Left lobe of liver (tissue), 2 donors: ENCODE data around the gene KIAA0586. TPM values are rescaled to one million over a fixed set of nuclear protein-coding genes. Genes with fewer than 3 reads are reported as not detected.

Experiments
- ATAC-seq: fragments of 200-7000 bp; cut with Tn5 transposase; one replicate; pipeline ENCODE4 v1.9.1; 2020; ENCODE audit warnings: mild to moderate bottlenecking, moderate library complexity
- DNase-seq: peaks from one replicate; pipeline ENCODE4 v3.0.0-alpha.2; 2020; ENCODE audit warnings: low spot score
- total RNA-seq: library from RNA; stranded (reverse); gene quantifications from one replicate; pipeline ENCODE4 v1.2.1, GENCODE V29; 2021
- donor health status: DM: no; HTN: no; CAD: no; lungs with moderate emphysema.
- donor health status: DM: no; HTN: yes; CAD: no.

Gene KIAA0586
- total RNA-seq, 1 donor from 2014 or later = 5.6 TPM

DNA sequence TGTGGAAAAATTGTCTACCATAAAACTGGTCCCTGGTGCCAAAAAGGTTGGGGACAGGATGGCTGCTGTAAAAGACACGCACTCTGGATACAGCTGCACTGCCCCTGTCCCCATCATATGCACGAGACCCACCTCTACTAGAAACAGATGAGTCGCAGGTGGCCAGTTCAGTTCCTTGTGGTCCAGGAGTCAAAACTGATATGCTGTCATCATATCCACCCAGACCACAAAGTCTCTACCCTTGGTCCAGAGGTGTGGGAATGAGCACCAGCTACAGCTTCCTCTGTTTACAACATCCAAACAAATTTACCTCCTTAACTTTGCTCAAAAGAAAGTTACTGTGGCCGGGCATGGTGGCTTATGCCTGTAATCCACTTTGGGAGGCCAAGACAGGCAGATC is 166.5 kb downstream of the KIAA0586 start:
- ATAC-seq = no peak

DNA sequence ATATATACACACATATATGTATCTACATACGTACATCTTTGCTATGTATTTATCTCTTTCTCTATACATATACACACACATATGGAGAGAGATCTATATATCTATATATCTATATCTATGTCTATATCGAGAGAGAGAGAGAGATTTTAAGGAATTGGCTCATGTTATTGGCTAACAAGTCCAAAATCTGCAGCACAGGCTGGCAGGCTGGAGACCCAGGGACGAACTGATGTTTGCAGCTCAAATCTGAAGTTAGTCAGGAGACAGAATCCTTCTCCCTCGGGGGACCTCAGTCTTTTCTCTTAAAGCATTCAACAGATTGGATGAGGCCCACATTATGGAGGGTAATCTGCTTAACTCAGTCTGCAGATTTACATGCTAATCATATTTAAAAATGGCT is 169.5 kb downstream of the KIAA0586 start:
- ATAC-seq (no peak), DNase-seq (no peak)

More for the DNA sequence above, 166.5 kb downstream of the KIAA0586 start:
- DNase-seq = no peak

DNA sequence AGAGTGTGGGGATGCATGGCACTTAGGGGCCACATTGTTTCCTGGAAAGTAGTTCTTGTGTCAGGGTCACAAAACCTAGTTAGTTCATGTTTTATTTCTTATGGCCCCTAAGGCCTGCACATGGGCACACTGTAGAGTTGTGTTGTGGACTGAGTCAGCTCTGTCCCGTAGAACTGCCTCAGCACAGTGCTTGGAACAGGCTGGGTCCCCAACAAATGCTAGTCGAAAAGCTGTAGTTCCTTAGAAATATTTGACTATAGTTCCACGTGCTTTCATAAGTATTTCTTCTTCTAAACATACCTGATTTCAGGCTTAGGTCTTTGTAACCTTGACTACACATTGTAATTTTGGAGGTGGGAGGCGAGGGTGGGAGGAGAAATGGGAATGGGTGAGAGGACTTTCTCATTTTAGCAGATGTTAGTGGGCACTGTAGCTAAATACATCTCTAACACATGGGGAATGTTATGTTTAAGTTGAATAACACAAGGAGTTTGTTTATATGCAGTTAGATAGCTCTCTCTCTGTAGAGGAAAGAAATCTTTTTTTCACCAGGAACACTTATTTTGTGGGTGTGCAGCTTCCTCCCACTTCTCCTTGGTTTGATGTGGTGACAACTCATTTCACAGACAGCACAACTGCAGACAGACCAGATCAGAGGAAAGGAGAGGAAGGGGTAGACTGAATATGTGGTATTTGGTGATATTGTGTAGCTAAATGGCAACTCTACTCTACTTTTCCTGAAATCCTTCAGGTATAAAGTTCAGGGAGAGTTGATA is 170.7 kb downstream of the KIAA0586 start:
- DNase-seq (no peak), ATAC-seq (no peak)

DNA sequence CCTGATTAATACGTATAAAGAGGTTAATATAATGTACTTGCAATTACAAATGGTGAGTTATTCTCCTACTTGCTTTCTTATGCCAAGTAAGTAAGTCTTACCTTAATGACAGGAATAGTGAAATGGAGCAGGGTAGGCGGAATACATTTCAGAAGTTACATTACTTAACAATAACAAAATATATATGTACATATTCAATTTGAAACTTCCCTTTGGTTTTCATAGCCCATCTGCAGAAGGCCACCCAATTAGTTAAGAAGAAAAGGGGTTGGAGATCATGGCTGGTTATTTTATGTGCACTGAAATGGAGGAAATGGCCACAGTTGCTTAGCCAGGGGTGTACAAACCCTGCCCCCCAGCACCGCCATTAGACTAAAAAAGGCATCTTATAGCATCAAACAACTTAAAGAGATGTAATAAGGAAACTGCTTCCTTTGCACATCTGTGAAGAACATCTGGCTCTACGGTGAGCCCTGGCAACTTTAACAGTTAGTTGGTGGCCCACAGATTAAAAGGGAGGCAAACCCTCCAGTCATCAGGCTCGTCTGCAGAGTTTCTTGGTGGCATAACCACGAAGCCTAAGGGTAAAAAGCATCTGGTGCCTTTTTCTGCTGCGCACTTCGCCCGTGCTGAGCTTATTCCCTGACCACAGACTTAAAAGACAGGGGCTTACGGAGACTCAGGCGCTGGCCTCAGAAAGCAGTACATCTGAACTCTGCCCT is 171.4 kb downstream of the KIAA0586 start:
- no peak for ATAC-seq

DNA sequence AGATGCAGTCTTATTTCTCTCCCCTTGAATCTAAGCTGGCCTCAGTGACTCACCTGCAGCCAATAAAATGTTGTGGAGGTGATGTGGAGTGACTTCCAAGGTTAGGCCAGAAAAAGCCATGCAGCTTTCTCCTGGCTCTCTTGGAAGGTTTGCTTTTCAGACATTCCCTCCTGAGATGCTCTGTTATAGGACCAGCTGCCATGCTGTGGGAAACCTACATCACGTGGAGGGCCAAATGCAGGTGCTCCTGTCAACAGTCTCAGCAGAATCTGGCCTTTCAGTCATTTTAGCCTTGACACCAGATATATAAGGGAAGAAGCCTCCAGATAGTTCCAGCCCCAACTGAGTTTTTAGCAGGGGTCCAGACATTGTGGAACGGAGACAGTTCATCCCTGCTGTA is 172.2 kb downstream of the KIAA0586 start:
- no peak for DNase-seq
- ATAC-seq = no peak

More for the DNA sequence above, 171.4 kb downstream of the KIAA0586 start:
- DNase-seq = no peak

Other genes with a start within 250 kb of the KIAA0586 start
- 17.2 TPM for gene ACTR10, start 227.6 kb upstream of the KIAA0586 start, total RNA-seq
- gene PSMA3, start 182.9 kb upstream of the KIAA0586 start, total RNA-seq = 112 TPM
- 16.7 TPM for gene ARID4A, start 129.2 kb upstream of the KIAA0586 start, total RNA-seq
- not detected for gene TOMM20L, start 31.8 kb upstream of the KIAA0586 start, total RNA-seq
- gene TIMM9, start 188 bp upstream of the KIAA0586 start, total RNA-seq = 8.7 TPM
- gene DACT1, start 210.2 kb downstream of the KIAA0586 start, total RNA-seq = 1.0 TPM